ENCODE results near the gene GNAI1.
A peak's percentile ranks its signal among the peaks of the same experiment; 100 is the strongest.

GNAI1 gene

DNA sequence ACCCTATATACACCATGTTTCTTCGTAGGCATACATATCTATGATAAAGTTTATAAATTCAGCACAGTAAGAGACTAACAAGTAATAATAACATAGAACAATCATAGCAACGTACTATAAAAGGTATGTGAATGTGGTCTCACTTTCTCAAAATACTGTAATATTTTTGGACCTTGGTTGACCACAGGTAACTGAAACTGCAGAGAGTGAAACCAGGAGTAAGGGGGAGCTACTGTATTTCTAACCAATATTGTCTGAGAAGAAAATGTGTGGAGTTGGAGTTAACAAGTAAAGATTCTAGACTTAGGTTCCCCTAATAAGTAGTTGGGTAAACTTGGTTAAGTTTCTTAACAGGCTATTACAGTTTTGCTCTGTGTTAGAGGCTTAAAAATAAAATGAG is 72.1 kb downstream of the GNAI1 start:
- H3K36me3 ChIP-seq (replicated peaks; ENCODE audit: insufficient read depth, low read length): no peaks in the 10 kb centered on the region

DNA sequence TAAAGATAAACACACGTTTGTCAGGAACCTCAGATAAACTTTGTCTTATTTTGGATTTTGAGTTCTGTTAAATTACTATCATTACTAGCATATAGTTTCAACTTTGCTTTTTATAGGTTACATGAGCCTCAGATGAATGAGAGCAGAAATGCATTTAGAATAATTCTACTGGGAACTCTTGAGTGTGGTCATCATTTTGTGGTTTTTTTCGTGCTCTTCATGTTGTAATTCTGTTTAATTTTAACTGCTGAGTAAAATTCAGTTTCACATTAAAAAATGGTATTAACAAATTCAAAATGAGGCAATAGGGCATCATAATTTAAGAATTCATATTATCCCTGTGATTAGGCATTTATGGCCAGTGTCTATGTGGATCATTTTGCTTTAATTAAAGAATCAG is 72.9 kb downstream of the GNAI1 start:
- H3F3A ChIP-seq (ENCODE audit: insufficient read depth, low read length): no peaks in the 10 kb centered on the region; the same call in 1 of the 2 replicates
- H2AFZ ChIP-seq (ENCODE audit: low read length): no peak overlapping the region
- no peak overlapping the region for H3K4me3 ChIP-seq (ENCODE audit: low read length)
- H3K79me2 ChIP-seq (ENCODE audit: low read length): no peaks in the 10 kb centered on the region
- no peaks in the 10 kb centered on the region for H3K9me3 ChIP-seq (replicated peaks; ENCODE audit: insufficient read depth, low read length)
- no peak for DNase-seq
- no peaks in the 10 kb centered on the region for H3K9me2 ChIP-seq (replicated peaks; ENCODE audit: insufficient read depth, low read length)
- TF ChIP-seq, protein P1, sequence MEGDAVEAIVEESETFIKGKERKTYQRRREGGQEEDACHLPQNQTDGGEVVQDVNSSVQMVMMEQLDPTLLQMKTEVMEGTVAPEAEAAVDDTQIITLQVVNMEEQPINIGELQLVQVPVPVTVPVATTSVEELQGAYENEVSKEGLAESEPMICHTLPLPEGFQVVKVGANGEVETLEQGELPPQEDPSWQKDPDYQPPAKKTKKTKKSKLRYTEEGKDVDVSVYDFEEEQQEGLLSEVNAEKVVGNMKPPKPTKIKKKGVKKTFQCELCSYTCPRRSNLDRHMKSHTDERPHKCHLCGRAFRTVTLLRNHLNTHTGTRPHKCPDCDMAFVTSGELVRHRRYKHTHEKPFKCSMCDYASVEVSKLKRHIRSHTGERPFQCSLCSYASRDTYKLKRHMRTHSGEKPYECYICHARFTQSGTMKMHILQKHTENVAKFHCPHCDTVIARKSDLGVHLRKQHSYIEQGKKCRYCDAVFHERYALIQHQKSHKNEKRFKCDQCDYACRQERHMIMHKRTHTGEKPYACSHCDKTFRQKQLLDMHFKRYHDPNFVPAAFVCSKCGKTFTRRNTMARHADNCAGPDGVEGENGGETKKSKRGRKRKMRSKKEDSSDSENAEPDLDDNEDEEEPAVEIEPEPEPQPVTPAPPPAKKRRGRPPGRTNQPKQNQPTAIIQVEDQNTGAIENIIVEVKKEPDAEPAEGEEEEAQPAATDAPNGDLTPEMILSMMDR (IDR thresholded peaks at IDR 0.05; ENCODE audit: low read length): no peak
- TF ChIP-seq EZH2 (optimal IDR thresholded peaks at IDR 0.05; ENCODE audit: low read depth, low read length) (no peak), EZH2phosphoT487 (IDR thresholded peaks at IDR 0.05; ENCODE audit: low read length) (no peak)
- H3K9ac ChIP-seq (ENCODE audit: low read length): no peak overlapping the region
- H3K27ac ChIP-seq (ENCODE audit: low read length): no peak overlapping the region
- peaks cover 14% of the 10 kb centered on the region for H4K20me1 ChIP-seq (ENCODE audit: insufficient read depth, low read length)
- H3K27me3 ChIP-seq (replicated peaks; ENCODE audit: insufficient read depth, low read length): peaks cover 58% of the 10 kb centered on the region
- H3K4me1 ChIP-seq (ENCODE audit: low read length): peaks cover 19% of the 10 kb centered on the region
- H3K4me2 ChIP-seq (ENCODE audit: low read depth, low read length): no peak overlapping the region; the same call in 1 of the 2 replicates
- H3K36me3 ChIP-seq (replicated peaks; ENCODE audit: insufficient read depth, low read length): no peaks in the 10 kb centered on the region

More for the DNA sequence above, 72.1 kb downstream of the GNAI1 start:
- H3F3A ChIP-seq (ENCODE audit: insufficient read depth, low read length): no peaks in the 10 kb centered on the region; the same call in 1 of the 2 replicates
- peak overlapping the region; percentile 45; the same call in 1 of the 2 replicates for H3K4me2 ChIP-seq (ENCODE audit: low read depth, low read length)
- peaks cover 19% of the 10 kb centered on the region for H3K4me1 ChIP-seq (ENCODE audit: low read length)
- peaks cover 58% of the 10 kb centered on the region for H3K27me3 ChIP-seq (replicated peaks; ENCODE audit: insufficient read depth, low read length)
- peak; percentile 97 for TF ChIP-seq EZH2phosphoT487 (IDR thresholded peaks at IDR 0.05; ENCODE audit: low read length)
- TF ChIP-seq, protein P1 (IDR thresholded peaks at IDR 0.05; ENCODE audit: low read length): no peak
- no peak overlapping the region for H3K9ac ChIP-seq (ENCODE audit: low read length)
- no peak overlapping the region for H3K27ac ChIP-seq (ENCODE audit: low read length)
- H3K4me3 ChIP-seq (ENCODE audit: low read length): no peak overlapping the region
- H3K9me3 ChIP-seq (replicated peaks; ENCODE audit: insufficient read depth, low read length): no peaks in the 10 kb centered on the region
- no peak overlapping the region for H2AFZ ChIP-seq (ENCODE audit: low read length)
- H3K9me2 ChIP-seq (replicated peaks; ENCODE audit: insufficient read depth, low read length): no peaks in the 10 kb centered on the region
- H3K79me2 ChIP-seq (ENCODE audit: low read length): no peaks in the 10 kb centered on the region
- H4K20me1 ChIP-seq (ENCODE audit: insufficient read depth, low read length): peaks cover 14% of the 10 kb centered on the region
- peak; percentile 85 for DNase-seq

DNA sequence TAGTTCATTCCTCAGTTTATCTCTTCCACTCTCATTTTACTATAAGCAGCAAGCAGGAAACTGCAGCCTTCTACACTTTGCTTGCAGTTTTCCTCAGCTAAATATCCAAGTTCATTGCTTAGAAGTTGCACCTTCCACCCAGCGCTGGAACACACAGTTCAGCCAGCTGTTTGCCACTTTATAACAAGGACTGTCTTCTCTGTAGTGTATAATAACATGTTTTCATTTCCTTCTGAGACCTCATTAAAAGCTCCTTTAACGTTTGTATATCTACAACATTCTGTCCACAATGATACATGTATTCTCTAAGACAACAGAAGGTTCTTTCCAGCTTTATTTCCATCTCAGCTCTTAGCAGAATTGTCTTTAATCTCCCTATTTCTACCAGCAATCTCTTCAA is 74.1 kb downstream of the GNAI1 start:
- H3K4me3 ChIP-seq (ENCODE audit: low read length): no peak overlapping the region
- no peaks in the 10 kb centered on the region; the same call in 1 of the 2 replicates for H3F3A ChIP-seq (ENCODE audit: insufficient read depth, low read length)
- peaks cover 19% of the 10 kb centered on the region for H3K4me1 ChIP-seq (ENCODE audit: low read length)
- no peak overlapping the region for H3K4me2 ChIP-seq (ENCODE audit: low read depth, low read length)
- H3K9me3 ChIP-seq (replicated peaks; ENCODE audit: insufficient read depth, low read length): no peaks in the 10 kb centered on the region
- no peak for DNase-seq
- H3K79me2 ChIP-seq (ENCODE audit: low read length): no peaks in the 10 kb centered on the region
- TF ChIP-seq EZH2 (optimal IDR thresholded peaks at IDR 0.05; ENCODE audit: low read depth, low read length) (no peak), EZH2phosphoT487 (IDR thresholded peaks at IDR 0.05; ENCODE audit: low read length) (no peak)
- TF ChIP-seq, protein P1 (IDR thresholded peaks at IDR 0.05; ENCODE audit: low read length): no peak
- H3K27me3 ChIP-seq (replicated peaks; ENCODE audit: insufficient read depth, low read length): peaks cover 58% of the 10 kb centered on the region
- H4K20me1 ChIP-seq (ENCODE audit: insufficient read depth, low read length): peaks cover 14% of the 10 kb centered on the region
- H3K9ac ChIP-seq (ENCODE audit: low read length): no peak overlapping the region
- H3K9me2 ChIP-seq (replicated peaks; ENCODE audit: insufficient read depth, low read length): no peaks in the 10 kb centered on the region
- H2AFZ ChIP-seq (ENCODE audit: low read length): no peak overlapping the region
- no peak overlapping the region for H3K27ac ChIP-seq (ENCODE audit: low read length)
- no peaks in the 10 kb centered on the region; the same call in 1 of the 2 replicates for H3K36me3 ChIP-seq (replicated peaks; ENCODE audit: insufficient read depth, low read length)
